LNCaP clone FGC (cell line): ENCODE results near the gene MOB3B.

ENCODE experiments used
- DNase-seq: peaks from one replicate; pipeline ENCODE4 v3.0.0-alpha.2; 2011; ENCODE audit warnings: low read depth
- H3K4me3 ChIP-seq: 2 replicates; pipeline ENCODE4 v1.5.1; 2011; ENCODE audit warnings: mild to moderate bottlenecking, low read depth, low read length, control low read depth
- TF ChIP-seq, protein P1 (sequence below): IDR thresholded peaks from 2 replicates; pipeline ENCODE4 v1.5.1; 2012; ENCODE audit warnings: mild to moderate bottlenecking; ENCODE audit not compliant: control insufficient read depth, insufficient read depth; ENCODE audit errors: extremely low read depth

The MOB3B gene

DNA sequence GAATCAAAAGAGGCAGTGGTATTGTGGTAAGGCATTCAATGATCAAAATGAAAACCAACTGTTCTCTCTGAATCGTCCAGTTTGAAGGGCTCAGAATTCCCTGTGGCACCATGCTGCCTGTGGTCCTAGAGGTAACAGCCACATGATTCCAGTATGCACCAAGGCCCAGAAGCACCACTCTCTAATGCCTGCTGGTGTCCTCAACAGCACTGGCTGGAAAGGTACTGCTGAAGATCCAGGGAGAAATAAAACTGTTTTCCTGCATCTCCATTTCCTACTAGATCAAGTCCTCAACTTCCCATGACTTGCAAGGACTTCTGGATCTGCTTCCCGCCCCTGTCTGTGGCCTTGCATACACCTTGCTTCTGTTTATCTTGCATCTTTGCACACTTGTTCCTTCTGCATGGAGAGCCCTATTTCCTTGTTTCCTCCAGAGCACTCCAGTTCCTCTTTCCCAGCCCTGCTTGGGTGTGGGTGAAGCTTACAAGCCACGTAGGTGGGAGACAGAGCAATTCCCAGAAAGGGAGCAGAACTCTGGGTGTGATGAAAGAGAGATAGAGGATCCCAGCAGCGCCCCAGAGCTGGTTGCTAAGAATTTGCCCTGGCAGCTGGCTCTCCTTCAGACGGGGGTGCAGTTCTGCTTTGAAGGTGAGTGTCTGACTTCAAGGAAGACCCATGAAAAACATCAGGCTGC lies 191.6 kb downstream of the MOB3B start:
- TF ChIP-seq, protein P1, sequence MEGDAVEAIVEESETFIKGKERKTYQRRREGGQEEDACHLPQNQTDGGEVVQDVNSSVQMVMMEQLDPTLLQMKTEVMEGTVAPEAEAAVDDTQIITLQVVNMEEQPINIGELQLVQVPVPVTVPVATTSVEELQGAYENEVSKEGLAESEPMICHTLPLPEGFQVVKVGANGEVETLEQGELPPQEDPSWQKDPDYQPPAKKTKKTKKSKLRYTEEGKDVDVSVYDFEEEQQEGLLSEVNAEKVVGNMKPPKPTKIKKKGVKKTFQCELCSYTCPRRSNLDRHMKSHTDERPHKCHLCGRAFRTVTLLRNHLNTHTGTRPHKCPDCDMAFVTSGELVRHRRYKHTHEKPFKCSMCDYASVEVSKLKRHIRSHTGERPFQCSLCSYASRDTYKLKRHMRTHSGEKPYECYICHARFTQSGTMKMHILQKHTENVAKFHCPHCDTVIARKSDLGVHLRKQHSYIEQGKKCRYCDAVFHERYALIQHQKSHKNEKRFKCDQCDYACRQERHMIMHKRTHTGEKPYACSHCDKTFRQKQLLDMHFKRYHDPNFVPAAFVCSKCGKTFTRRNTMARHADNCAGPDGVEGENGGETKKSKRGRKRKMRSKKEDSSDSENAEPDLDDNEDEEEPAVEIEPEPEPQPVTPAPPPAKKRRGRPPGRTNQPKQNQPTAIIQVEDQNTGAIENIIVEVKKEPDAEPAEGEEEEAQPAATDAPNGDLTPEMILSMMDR, result peak; percentile 42
- no peak for DNase-seq

DNA sequence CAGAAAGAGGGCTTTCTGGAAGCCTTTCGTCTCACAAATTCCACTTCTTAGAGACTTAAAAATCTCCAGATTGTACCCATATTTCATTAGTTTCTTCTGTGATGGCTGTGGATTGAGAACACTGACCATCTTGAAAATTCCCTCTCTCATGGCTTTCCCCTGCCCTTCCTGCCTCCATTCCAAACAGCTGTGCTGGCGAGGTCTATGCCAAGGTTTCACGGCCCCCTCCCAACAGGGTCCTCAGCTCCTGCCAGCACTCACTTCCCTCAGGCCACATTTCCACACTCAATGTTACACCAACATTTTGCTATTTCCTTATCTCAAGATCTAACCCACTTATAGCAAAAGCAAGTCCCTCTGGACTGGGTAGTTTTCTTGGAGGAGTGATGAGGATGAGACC lies 192.4 kb downstream of the MOB3B start:
- H3K4me3 ChIP-seq, result no peak overlapping the region
- TF ChIP-seq, protein P1, result no peak
- DNase-seq, result no peak

More for the DNA sequence above, 191.6 kb downstream of the MOB3B start:
- no peak overlapping the region for H3K4me3 ChIP-seq

DNA sequence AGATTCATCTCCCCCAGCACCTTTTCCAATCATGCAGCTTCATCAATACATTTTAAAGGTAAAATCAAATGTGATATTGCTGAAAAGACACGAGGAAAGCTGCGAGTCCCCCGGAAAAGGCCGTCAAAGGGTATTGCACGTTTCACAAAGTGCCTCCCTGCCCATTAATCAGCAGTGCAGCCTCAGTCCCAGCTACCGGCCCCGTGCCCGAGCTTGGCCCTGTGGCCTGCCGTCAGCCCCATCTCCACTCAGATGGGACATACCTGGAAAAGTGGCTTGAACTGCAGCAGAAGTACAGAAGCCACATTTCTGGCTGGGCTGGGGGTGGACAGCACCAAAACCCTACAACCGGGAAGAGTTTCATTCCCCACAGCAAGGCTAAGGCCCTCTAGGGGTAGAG lies 192.8 kb downstream of the MOB3B start:
- H3K4me3 ChIP-seq, result no peak overlapping the region
- DNase-seq, result no peak
- TF ChIP-seq, protein P1, result no peak

DNA sequence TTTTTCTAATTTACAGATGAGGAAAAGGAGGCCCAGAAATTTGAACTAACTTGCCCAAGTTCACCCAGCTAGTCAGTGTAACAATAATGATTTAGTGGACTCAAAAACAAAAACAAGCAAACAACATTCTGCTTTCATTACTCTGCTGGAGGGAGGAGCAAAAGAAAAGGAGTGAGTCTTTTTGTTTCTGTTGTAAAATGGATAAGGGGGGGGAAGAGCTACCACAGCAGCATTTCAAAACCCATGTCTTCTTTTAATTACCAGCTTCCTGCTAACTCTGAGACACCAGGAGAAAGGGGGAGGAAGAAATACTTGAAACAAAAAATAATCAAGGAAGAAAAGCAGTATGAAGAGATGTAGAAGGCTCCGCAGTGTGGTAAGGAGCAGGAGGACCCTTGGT lies 193.5 kb downstream of the MOB3B start:
- TF ChIP-seq, protein P1, result no peak
- DNase-seq, result no peak
- H3K4me3 ChIP-seq, result no peak overlapping the region

DNA sequence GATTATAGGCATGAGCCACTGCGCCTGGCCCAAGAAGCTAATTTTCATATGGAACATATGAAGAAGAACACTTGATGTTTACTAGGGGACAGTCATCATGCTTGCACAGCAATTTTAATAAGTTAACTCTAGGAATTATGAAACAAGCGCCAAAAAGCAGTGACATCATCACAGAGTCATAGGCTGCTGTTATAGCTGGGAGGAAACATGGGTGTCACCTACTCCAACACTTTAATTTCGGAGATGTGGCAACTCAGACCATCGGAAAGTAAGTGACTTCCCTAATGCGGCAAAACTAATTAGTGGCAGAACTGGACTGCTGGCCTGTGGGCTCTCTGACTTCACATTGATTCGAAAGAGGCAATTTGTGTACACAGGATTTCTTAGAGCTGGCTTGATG lies 194.5 kb downstream of the MOB3B start:
- no peak for DNase-seq

DNA sequence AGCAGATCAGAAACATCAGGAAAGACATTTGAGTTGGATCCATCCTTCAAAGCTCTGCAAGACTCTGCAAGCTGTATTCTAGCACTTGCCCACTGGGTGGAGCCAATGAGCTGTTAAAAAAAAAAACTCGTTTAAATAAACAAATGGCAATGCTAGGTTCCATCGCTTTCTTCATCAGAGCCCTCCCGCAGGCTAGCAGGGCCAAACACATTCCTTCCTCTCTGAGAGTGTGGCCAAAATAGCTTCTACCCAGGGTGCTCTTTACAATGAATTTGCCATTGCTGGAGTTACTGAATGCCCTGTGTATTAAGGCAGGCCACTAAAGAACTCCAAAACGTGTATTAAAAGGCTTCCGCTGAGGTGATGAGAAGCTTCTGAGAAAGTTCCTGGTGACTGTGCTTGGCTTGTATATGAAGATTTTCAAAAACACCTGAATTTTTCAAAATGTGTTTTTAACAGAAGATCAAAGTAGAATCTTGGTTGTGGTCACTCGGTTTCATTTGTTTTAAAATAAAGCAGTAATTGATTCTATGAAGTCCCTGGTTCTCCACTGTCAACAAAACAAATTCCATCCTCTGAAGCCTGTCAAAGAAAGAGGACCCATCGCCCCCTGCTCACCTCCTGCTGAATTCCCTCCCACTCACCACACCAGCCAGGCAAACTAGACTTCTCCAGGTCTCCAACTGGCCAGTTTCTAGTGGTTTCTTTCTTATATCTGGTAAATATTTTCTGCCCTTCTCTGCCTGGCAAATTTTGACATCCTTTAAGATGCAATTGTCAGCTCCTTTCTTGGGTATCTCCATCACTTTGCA lies 196.2 kb downstream of the MOB3B start:
- TF ChIP-seq, protein P1, result peak; percentile 71
- no peak overlapping the region for H3K4me3 ChIP-seq
- peak; percentile 37 for DNase-seq

More for the DNA sequence above, 194.5 kb downstream of the MOB3B start:
- no peak overlapping the region for H3K4me3 ChIP-seq
- TF ChIP-seq, protein P1, result no peak
